ENCODE data around the gene PIP4K2A. TPM values are rescaled to one million over a fixed set of nuclear protein-coding genes. Genes with fewer than 3 reads are reported as not detected.
A peak's percentile ranks its signal among the peaks of the same experiment; 100 is the strongest.

PIP4K2A gene
- total and polyA plus RNA-seq, 2 experiments from 2014 or later = 16.5 to 31.1 TPM

DNA sequence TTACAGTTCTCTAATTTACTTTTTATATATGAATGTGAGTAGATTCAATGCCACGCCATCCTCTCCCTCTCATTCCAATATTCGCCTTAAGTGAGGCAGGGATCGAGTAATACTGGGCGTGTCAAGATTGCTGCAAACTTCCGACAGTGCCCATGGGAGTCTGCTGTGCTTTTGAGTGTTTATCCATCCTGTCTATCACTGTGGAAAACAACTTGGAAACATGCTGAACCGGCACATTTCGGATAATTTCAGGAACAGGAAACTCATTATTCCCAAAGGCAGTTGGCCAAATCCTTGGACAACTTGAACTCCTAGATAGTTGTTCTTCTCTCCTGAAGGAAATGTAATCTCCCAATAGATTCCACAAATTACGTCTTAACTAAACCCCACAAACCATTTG lies 28.5 kb downstream of the PIP4K2A start:
- Histone ChIP-seq H3K79me2 (peaks cover 74% of the 10 kb centered on the region), H3K4me1 (ENCODE audit: insufficient read depth) (peaks cover 24% of the 10 kb centered on the region), H3K9me3 (ENCODE audit: low read depth) (no peaks in the 10 kb centered on the region), H3K4me3 (no peak overlapping the region), H3K36me3 (replicated peaks; ENCODE audit: insufficient read depth, low read depth) (no peaks in the 10 kb centered on the region), H3K27me3 (no peaks in the 10 kb centered on the region), H3K9me2 (replicated peaks; ENCODE audit: insufficient read depth) (no peaks in the 10 kb centered on the region), H3K27ac (no peak overlapping the region), H2AFZ (no peak overlapping the region), H3K4me2 (no peak overlapping the region), H4K20me1 (ENCODE audit: insufficient read depth, poor library complexity, severe bottlenecking) (no peaks in the 10 kb centered on the region)
- TF ChIP-seq EZH2 (IDR thresholded peaks at IDR 0.05; ENCODE audit: borderline replicate concordance) (no peak), EZH2phosphoT487 (IDR thresholded peaks at IDR 0.05; ENCODE audit: low read depth, severe bottlenecking, unreplicated experiment) (no peak)
- TF ChIP-seq, protein P1, sequence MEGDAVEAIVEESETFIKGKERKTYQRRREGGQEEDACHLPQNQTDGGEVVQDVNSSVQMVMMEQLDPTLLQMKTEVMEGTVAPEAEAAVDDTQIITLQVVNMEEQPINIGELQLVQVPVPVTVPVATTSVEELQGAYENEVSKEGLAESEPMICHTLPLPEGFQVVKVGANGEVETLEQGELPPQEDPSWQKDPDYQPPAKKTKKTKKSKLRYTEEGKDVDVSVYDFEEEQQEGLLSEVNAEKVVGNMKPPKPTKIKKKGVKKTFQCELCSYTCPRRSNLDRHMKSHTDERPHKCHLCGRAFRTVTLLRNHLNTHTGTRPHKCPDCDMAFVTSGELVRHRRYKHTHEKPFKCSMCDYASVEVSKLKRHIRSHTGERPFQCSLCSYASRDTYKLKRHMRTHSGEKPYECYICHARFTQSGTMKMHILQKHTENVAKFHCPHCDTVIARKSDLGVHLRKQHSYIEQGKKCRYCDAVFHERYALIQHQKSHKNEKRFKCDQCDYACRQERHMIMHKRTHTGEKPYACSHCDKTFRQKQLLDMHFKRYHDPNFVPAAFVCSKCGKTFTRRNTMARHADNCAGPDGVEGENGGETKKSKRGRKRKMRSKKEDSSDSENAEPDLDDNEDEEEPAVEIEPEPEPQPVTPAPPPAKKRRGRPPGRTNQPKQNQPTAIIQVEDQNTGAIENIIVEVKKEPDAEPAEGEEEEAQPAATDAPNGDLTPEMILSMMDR (IDR thresholded peaks at IDR 0.05; ENCODE audit: poor library complexity) = no peak
- no peak for DNase-seq (ENCODE audit: low spot score)
- 94% methylated on average over 8 of the region's 8 CpGs for WGBS (ENCODE audit: low lambda C conversion rate, missing lambda C conversion rate)

DNA sequence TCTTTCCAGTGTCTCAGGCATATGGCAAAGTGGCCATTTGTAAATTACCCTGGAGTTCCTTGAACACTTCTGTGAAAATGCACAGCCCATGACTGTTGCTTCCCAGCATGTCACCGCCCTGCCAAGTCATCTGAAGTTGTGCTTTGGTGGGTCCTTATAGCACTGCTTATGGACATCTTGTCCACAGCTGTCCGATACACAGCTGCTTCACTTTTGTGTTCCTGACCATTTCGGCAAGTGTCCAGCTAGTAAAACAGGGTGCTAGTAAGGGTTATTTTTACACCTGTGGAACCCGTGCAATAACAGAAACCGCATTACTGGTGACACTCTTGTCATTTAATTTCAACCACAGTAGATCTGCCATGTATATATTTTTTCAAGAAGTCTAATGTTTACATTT lies 29.7 kb downstream of the PIP4K2A start:
- Histone ChIP-seq H3K4me3 (no peak overlapping the region), H3K27me3 (no peaks in the 10 kb centered on the region), H3K4me2 (no peak overlapping the region), H4K20me1 (ENCODE audit: insufficient read depth, poor library complexity, severe bottlenecking) (no peaks in the 10 kb centered on the region), H3K27ac (no peak overlapping the region), H3K79me2 (peaks cover 71% of the 10 kb centered on the region), H3K36me3 (replicated peaks; ENCODE audit: insufficient read depth, low read depth) (no peaks in the 10 kb centered on the region), H3K4me1 (ENCODE audit: insufficient read depth) (peaks cover 24% of the 10 kb centered on the region), H2AFZ (no peak overlapping the region), H3K9me3 (ENCODE audit: low read depth) (no peaks in the 10 kb centered on the region), H3K9me2 (replicated peaks; ENCODE audit: insufficient read depth) (no peaks in the 10 kb centered on the region)
- no peak for DNase-seq (ENCODE audit: low spot score)
- TF ChIP-seq EZH2 (IDR thresholded peaks at IDR 0.05; ENCODE audit: borderline replicate concordance) (no peak), EZH2phosphoT487 (IDR thresholded peaks at IDR 0.05; ENCODE audit: low read depth, severe bottlenecking, unreplicated experiment) (no peak)
- TF ChIP-seq, protein P1 (IDR thresholded peaks at IDR 0.05; ENCODE audit: poor library complexity) = no peak
- 94% methylated on average over 5 of the region's 5 CpGs for WGBS (ENCODE audit: low lambda C conversion rate, missing lambda C conversion rate)

DNA sequence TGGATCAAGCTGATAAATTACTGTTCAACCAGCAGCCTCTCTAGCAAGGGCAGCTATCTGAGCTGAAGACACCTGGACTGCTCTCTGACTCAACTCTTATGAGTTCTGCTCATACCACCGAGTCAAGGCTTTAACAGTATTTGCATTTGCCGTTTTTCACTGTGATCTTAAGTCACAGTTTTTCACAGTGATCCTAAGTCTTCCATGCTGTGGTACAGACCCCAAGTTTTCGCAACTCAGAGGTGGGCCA lies 31.3 kb downstream of the PIP4K2A start:
- WGBS (ENCODE audit: low lambda C conversion rate, missing lambda C conversion rate) = 56% methylated on average over 3 of the region's 3 CpGs
- H3K4me3 ChIP-seq = no peak overlapping the region
- peak overlapping the region; percentile 26 for H3K27ac ChIP-seq
- H3K4me2 ChIP-seq = peak overlapping the region; percentile 57
- H3K4me1 ChIP-seq (ENCODE audit: insufficient read depth) = peaks cover 24% of the 10 kb centered on the region
- no peak overlapping the region for H2AFZ ChIP-seq
- H3K9me3 ChIP-seq (ENCODE audit: low read depth) = no peaks in the 10 kb centered on the region
- H3K36me3 ChIP-seq (replicated peaks; ENCODE audit: insufficient read depth, low read depth) = no peaks in the 10 kb centered on the region
- TF ChIP-seq EZH2phosphoT487 (IDR thresholded peaks at IDR 0.05; ENCODE audit: low read depth, severe bottlenecking, unreplicated experiment) = no peak
- TF ChIP-seq, protein P1 (IDR thresholded peaks at IDR 0.05; ENCODE audit: poor library complexity) = no peak
- TF ChIP-seq EZH2 (IDR thresholded peaks at IDR 0.05; ENCODE audit: borderline replicate concordance) = no peak
- no peak for DNase-seq (ENCODE audit: low spot score)
- H3K9me2 ChIP-seq (replicated peaks; ENCODE audit: insufficient read depth) = no peaks in the 10 kb centered on the region
- H4K20me1 ChIP-seq (ENCODE audit: insufficient read depth, poor library complexity, severe bottlenecking) = no peaks in the 10 kb centered on the region
- H3K27me3 ChIP-seq = no peaks in the 10 kb centered on the region
- H3K79me2 ChIP-seq = peaks cover 72% of the 10 kb centered on the region
